HAP-1 (cell line): ENCODE results near the gene JPT2.

Experiments used
- DNase-seq, 2 experiments: peaks; one replicate each; pipeline ENCODE4 v3.0.0-alpha.2; 2016 to 2020; ENCODE audit warnings: low spot score in 2 of 2
- H3K27me3 ChIP-seq: fragments of 250-450 bp; sonication (Bioruptor Pico); 2 replicates; pipeline ENCODE4 v1.5.1; 2020; ENCODE audit warnings: low read depth, mild to moderate bottlenecking, moderate library complexity
- H3K36me3 ChIP-seq: fragments of 250-450 bp; sonication (Bioruptor Pico); replicated peaks from 2 replicates; pipeline ENCODE4 v1.5.1; 2020; ENCODE audit warnings: mild to moderate bottlenecking
- H3K4me1 ChIP-seq: fragments of 250-450 bp; sonication (Bioruptor Pico); 2 replicates; pipeline ENCODE4 v1.5.1; 2020; ENCODE audit warnings: mild to moderate bottlenecking
- H3K4me3 ChIP-seq: fragments of 250-450 bp; sonication (Bioruptor Pico); 2 replicates; pipeline ENCODE4 v1.5.1; 2020; ENCODE audit warnings: mild to moderate bottlenecking, moderate library complexity
- H3K9me3 ChIP-seq: fragments of 250-450 bp; sonication (Bioruptor Pico); 2 replicates; pipeline ENCODE4 v1.5.1; 2020; ENCODE audit warnings: mild to moderate bottlenecking, moderate library complexity
- in situ Hi-C: fragments of 300-500 bp; cut with MboI; formaldehyde crosslinking; loops from 3 replicates; pipeline ENCODE4 v1.14.3; 2020; ENCODE audit warnings: low sequenced_read_pairs, inconsistent platforms, mixed read lengths

JPT2 gene

DNA sequence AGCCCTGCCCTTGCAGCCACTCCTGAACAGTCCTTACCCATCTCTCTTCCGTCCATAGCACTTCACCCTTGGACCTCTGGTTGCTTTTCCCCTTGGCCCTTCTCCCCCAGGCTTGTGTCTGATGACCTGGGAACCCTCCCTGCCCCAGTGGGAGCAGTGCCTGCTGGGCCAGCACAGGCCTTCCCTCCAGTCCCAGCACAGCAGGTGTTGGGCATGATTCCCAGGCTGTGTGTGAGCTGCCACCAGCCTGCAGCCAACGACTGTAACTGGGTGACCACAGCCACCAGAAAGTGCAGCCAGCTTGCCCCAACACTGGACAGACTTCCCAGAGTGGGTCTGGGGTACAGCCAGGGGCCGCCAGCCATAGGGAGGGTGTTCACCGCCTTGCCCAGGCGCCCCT, 35.9 kb upstream of the JPT2 start:
- Histone ChIP-seq H3K36me3 (peaks cover 55% of the 10 kb centered on the region), H3K9me3 (no peaks in the 10 kb centered on the region), H3K4me3 (no peak overlapping the region), H3K27me3 (no peaks in the 10 kb centered on the region), H3K4me1 (no peaks in the 10 kb centered on the region)
- no peak for DNase-seq
- in situ Hi-C loops: no loop called here

DNA sequence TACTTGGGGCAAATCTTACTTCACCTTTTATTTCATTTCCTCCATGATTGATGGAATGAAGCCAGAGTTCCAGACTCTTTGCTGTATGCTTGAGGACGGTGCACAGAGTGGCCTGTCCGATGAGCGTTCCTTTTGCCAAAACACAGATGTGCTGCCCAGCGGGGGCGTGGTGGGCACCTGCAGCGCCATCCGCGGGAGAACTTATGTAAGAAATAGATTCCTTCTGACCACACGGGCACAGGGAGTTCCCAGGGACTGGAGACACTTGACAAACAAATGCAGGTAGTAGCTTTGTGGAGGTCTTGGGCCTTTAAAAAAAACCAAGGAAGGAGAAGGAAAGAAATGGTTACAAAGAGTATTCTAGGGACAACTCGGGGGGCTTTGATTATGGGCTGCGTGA, 35.3 kb upstream of the JPT2 start:
- Histone ChIP-seq H3K36me3 (peaks cover 50% of the 10 kb centered on the region), H3K4me1 (no peaks in the 10 kb centered on the region), H3K4me3 (no peak overlapping the region), H3K9me3 (no peaks in the 10 kb centered on the region), H3K27me3 (no peaks in the 10 kb centered on the region)
- in situ Hi-C loops: no loop called here
- no peak for DNase-seq

- Histone ChIP-seq H3K9me3 (no peaks in the 10 kb centered on the region), H3K27me3 (no peaks in the 10 kb centered on the region), H3K4me1 (no peaks in the 10 kb centered on the region), H3K36me3 (peaks cover 43% of the 10 kb centered on the region), H3K4me3 (no peak overlapping the region)
- in situ Hi-C loops: no loop called here
- DNase-seq: no peak
These were observed 34.6 kb upstream of the JPT2 start for GRCh38 chr16:1643521-1643920.

DNA sequence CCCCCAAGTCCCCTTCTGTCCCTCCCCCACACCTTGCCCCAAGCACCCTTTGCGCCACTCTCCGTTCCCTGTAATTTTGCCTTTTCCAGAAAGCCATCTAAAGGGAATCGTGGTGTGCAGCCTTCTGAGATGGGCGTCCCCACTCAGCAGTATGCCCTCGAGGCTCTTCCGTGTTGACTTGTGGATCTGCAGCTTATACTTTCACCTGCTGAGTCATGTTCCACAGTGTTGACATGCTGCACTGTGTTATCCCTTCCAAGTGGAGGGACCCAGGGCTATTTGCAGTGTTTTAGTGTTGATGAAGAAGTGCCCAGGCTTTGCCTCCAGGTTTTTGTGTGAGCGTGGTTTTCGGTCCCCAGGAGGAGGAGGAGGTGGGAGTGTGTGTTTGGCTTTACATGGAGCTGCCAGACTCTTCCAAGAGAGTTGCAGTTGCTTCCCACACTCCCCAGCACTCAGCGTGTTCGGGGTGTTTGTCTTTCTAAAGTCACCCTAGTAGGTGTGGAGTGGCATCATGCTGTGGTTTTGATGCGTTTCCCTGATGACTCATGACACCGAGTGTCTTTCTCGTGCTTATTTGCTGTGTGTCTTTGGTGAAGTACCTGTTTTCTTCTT, 32.1 kb upstream of the JPT2 start:
- in situ Hi-C loops: no loop called here
- Histone ChIP-seq H3K9me3 (no peaks in the 10 kb centered on the region), H3K4me1 (no peaks in the 10 kb centered on the region), H3K27me3 (no peaks in the 10 kb centered on the region), H3K4me3 (no peak overlapping the region), H3K36me3 (peaks cover 30% of the 10 kb centered on the region)
- DNase-seq: no peak

GRCh38 chr16:1647856-1648255, 30.2 kb upstream of the JPT2 start:
- Histone ChIP-seq H3K36me3 (peaks cover 30% of the 10 kb centered on the region), H3K27me3 (no peaks in the 10 kb centered on the region), H3K9me3 (no peaks in the 10 kb centered on the region), H3K4me1 (no peaks in the 10 kb centered on the region), H3K4me3 (no peak overlapping the region)
- no peak for DNase-seq
- in situ Hi-C loops: no loop called here

DNA sequence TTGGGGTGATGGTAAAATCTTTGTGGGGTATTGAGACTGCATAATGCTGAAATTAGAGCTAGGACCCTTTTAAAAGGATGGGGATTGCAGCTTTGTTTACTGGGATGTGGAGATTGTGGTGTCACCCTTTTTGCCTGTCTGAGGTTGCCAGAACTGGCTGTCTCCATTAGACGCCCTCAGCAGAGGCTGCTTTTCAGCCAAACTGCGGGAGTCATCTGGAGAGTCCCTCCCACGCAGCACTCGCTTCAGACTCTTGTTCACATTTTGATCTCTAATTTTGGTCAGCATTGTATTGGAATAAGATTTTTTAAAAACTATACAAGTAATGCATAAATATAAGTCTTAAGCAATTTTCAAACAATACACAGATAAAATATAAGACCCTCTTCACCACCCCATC, 27.9 kb upstream of the JPT2 start:
- Histone ChIP-seq H3K27me3 (no peaks in the 10 kb centered on the region), H3K4me1 (no peaks in the 10 kb centered on the region), H3K36me3 (peaks cover 37% of the 10 kb centered on the region), H3K4me3 (no peak overlapping the region), H3K9me3 (no peaks in the 10 kb centered on the region)
- DNase-seq: no peak
- in situ Hi-C loops: no loop called here

GRCh38 chr16:1651094-1651973, 26.7 kb upstream of the JPT2 start:
- H3K27me3 ChIP-seq: no peaks in the 10 kb centered on the region
- H3K4me3 ChIP-seq: no peak overlapping the region
- no peaks in the 10 kb centered on the region for H3K4me1 ChIP-seq
- in situ Hi-C loops: no loop called here
- DNase-seq: no peak
- H3K36me3 ChIP-seq: peaks cover 47% of the 10 kb centered on the region
- no peaks in the 10 kb centered on the region for H3K9me3 ChIP-seq

GRCh38 chr16:1651974-1652312, 26.1 kb upstream of the JPT2 start:
- H3K4me1 ChIP-seq: no peaks in the 10 kb centered on the region
- H3K9me3 ChIP-seq: no peaks in the 10 kb centered on the region
- H3K27me3 ChIP-seq: no peaks in the 10 kb centered on the region
- peaks cover 48% of the 10 kb centered on the region for H3K36me3 ChIP-seq
- H3K4me3 ChIP-seq: no peak overlapping the region
- in situ Hi-C loops: no loop called here
- no peak for DNase-seq

- in situ Hi-C loops: no loop called here
- no peaks in the 10 kb centered on the region for H3K27me3 ChIP-seq
- DNase-seq: no peak
- peaks cover 48% of the 10 kb centered on the region for H3K36me3 ChIP-seq
- no peaks in the 10 kb centered on the region for H3K4me1 ChIP-seq
- no peaks in the 10 kb centered on the region for H3K9me3 ChIP-seq
- no peak overlapping the region for H3K4me3 ChIP-seq
These were observed 25.1 kb upstream of the JPT2 start for GRCh38 chr16:1653023-1653422.

- H3K36me3 ChIP-seq: peaks cover 52% of the 10 kb centered on the region
- H3K4me3 ChIP-seq: no peak overlapping the region
- in situ Hi-C loops: no loop called here
- DNase-seq: no peak
- no peaks in the 10 kb centered on the region for H3K4me1 ChIP-seq
- H3K27me3 ChIP-seq: no peaks in the 10 kb centered on the region
- H3K9me3 ChIP-seq: no peaks in the 10 kb centered on the region
These were observed 23.4 kb upstream of the JPT2 start for GRCh38 chr16:1654505-1655268.

- no peaks in the 10 kb centered on the region for H3K27me3 ChIP-seq
- no peak for DNase-seq
- peaks cover 58% of the 10 kb centered on the region for H3K36me3 ChIP-seq
- H3K9me3 ChIP-seq: no peaks in the 10 kb centered on the region
- in situ Hi-C loops: no loop called here
- no peaks in the 10 kb centered on the region for H3K4me1 ChIP-seq
- H3K4me3 ChIP-seq: no peak overlapping the region
These were observed 22.7 kb upstream of the JPT2 start for GRCh38 chr16:1655269-1655807.

- no peaks in the 10 kb centered on the region for H3K9me3 ChIP-seq
- no peak for DNase-seq
- peaks cover 57% of the 10 kb centered on the region for H3K36me3 ChIP-seq
- no peaks in the 10 kb centered on the region for H3K27me3 ChIP-seq
- H3K4me1 ChIP-seq: no peaks in the 10 kb centered on the region
- in situ Hi-C loops: no loop called here
- no peak overlapping the region for H3K4me3 ChIP-seq
These were observed 21.9 kb upstream of the JPT2 start for GRCh38 chr16:1655909-1656807.
